Measurements from ENCODE around the gene BEST2.

DNA sequence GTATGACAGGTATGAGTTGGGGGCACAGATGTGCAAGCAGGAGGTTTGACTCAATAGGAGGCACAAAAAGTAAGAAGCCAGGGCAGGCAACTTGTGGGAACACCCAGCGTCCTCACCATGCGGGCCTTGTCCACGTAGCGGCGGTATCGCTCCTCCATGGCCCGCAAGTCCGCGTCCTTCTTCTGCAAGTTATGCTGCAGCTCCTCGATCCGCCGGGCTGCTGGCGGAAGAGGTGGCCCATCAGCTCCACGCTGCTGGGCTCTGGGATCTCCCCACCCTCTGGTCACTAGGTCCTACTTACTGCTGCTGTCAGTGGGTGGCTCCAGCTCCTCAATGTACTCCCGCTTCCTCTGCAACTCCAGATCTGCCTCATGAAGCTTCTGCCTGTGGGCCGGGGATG lies 13.1 kb downstream of the BEST2 start:
- TF ChIP-seq, protein P1, sequence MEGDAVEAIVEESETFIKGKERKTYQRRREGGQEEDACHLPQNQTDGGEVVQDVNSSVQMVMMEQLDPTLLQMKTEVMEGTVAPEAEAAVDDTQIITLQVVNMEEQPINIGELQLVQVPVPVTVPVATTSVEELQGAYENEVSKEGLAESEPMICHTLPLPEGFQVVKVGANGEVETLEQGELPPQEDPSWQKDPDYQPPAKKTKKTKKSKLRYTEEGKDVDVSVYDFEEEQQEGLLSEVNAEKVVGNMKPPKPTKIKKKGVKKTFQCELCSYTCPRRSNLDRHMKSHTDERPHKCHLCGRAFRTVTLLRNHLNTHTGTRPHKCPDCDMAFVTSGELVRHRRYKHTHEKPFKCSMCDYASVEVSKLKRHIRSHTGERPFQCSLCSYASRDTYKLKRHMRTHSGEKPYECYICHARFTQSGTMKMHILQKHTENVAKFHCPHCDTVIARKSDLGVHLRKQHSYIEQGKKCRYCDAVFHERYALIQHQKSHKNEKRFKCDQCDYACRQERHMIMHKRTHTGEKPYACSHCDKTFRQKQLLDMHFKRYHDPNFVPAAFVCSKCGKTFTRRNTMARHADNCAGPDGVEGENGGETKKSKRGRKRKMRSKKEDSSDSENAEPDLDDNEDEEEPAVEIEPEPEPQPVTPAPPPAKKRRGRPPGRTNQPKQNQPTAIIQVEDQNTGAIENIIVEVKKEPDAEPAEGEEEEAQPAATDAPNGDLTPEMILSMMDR (IDR thresholded peaks at IDR 0.05; ENCODE audit: low read length) = no peak
- TF ChIP-seq EZH2phosphoT487 (IDR thresholded peaks at IDR 0.05; ENCODE audit: low read length) (no peak), EZH2 (optimal IDR thresholded peaks at IDR 0.05; ENCODE audit: low read depth, low read length) (no peak)

All from MM.1S (cell line).